ENCODE data around the gene PRKG1.
"Not testable (repeated sequence)": the region's sequence is repeated elsewhere in the genome, so short reads cannot be mapped to it uniquely, and the experiment has no call there.

PRKG1 gene

DNA sequence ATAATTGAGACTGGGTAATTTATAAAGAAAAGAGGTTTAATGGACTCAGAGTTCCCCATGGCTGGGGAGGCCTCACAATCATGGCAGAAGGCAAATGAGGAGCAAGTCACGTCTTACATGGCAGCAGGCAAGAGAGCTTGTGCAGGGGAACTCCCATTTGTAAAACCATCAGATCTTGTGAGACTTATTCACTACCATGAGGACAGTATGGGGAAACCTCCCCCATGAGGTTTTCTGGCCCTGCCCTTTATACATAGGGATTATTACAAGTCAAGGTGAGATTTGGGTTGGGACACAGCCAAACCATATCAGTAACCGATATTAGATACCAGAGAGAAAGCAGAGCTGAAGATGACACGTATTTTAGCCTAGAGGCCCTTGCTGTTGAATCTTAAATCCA lies 267.5 kb downstream of the PRKG1 start:
- not testable (repeated sequence) for DNase-seq

DNA sequence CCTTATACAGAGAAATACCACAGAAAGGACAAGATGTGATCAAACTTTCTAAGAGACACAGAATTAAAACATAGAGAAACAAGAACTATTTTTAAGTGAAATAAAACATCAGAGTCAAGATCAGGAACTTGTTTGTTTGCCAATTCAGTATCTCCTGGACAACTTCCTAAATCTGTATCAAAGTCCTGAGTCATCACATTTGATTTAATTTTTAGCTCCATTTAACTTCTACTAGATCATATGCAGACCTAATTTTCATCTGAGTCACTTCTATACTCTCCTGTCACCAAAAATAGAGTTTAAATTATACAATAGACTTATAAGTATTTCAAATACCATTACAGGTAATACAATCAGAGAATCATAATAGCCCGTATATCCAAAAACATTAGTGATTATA lies 268.1 kb downstream of the PRKG1 start:
- no peak for DNase-seq

GRCh38 chr10:51343391-51343790 lies 269.1 kb downstream of the PRKG1 start:
- no peak for DNase-seq

DNA sequence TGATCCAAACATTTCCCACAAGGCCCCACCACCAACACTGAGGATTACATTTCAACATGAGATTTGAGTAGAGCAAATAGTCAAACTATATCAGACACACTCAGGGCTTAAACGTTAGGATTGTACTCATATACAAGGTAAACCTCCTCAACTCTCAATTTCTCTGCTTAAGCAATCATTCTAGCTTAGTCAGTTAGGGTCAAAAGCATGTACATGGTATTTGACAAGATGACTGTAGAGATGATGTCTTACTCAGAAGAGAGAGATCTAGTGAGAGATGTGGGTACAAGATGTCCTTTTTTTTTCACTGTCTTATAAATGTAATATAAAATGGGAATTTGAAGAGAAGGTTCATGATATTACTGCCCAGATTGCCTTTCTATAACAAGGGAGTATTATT lies 270.1 kb downstream of the PRKG1 start:
- no peak for DNase-seq

GRCh38 chr10:51348622-51349021 lies 274.3 kb downstream of the PRKG1 start:
- no peak for DNase-seq

GRCh38 chr10:51357170-51357569 lies 282.9 kb downstream of the PRKG1 start:
- no peak for DNase-seq

DNA sequence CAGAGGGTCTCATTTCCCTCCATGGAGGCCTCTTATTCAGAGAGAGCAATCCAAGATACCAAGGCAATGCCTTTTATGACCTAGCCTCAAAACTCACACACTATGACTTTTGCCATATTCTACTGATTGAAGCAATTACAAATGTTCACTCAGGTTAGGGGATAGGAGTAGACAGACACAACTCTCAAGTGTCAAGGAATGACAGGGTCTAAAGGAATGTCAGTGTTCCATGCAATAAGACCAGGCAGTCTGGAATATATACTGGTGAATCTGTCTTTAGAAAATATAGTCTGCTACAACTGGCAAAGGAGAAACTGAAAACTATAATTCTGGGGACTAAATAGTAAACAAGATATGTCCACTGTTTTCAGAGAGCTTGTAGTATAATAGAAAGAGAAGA lies 283.9 kb downstream of the PRKG1 start:
- no peak for DNase-seq

DNA sequence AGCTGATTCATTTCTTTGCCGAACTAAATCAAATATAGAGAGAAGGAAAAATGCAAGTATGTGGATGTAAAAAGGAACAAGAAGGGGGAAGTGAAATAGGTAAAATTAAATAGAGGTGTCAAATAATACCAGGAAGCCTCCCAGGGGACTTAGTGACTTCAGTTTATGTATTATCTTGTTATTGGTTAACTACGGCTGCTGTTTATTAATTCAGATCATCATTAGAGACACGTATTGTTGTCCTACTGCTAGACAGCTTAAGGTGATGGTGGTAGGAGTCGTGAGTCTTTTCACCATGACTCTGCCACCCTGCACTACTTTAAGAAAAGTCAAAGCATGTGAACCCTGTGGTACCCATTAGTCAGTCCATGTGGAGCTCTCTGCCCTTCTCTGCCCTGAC lies 289.1 kb downstream of the PRKG1 start:
- no peak for DNase-seq

GRCh38 chr10:51364674-51365073 lies 290.4 kb downstream of the PRKG1 start:
- no peak for DNase-seq

DNA sequence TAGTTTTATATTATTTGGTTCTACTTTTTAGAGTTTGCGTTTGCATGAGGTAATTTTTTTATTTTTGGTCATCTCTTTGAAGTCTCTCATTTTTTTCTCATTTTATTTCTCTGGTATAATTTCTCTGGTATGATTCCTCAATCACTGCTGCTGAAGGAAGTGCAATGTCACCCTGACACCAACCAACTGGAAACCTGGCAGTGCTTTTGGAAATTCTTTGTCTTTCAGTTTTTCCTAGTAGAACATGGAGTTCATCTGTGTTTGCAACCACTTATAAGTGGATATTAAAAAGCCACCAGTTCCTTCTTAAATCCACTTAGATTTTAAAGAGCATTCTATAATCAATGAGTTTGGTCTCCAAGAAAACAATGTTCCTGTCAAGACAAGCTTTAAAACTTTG lies 291.8 kb downstream of the PRKG1 start:
- no peak for DNase-seq

GRCh38 chr10:51367127-51367526 lies 292.8 kb downstream of the PRKG1 start:
- no peak for DNase-seq

- no peak for DNase-seq
Measured at GRCh38 chr10:51367694-51368093, 293.4 kb downstream of the PRKG1 start.

DNA sequence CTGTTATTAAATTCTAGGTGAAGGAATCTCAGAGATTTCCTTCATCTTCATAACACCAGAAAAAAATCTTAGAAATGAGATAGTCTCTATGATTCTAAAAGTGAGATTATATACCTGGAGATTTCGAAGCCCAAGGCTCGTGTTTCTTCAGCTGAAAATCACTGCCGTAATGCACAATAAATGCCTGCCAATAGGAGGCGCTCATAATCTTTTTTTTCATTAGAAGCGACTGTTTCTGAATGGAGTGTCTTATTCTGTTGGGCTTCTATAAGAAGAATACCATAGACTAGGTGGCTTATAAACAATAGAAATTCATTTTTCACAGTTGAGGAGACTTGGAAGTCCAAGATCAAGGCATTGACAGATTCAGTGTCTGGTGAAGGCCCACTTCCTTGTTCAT lies 294.7 kb downstream of the PRKG1 start:
- no peak for DNase-seq

- no peak for DNase-seq
Measured at GRCh38 chr10:51369903-51370302, 295.6 kb downstream of the PRKG1 start.

DNA sequence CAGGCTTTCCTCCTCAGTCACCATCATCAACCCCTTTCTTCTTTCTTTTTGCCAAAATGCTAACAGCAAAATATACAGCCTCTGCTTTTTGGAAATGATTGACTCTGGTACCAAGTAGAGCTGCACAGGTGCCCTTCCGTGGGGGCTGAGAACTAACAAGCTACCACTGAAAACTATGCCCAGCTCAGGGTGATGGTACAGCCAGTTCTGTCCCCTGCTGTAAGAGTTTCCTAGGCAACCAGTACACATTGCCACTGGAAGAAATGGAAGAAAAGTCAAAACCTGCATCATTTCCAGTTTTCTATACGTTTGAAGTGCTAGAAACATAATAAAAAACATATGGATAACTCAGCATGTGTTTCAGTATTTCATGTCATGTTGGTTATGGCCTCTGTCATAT lies 297.5 kb downstream of the PRKG1 start:
- no peak for DNase-seq

- no peak for DNase-seq
Measured at GRCh38 chr10:51375790-51376189, 301.5 kb downstream of the PRKG1 start.

DNA sequence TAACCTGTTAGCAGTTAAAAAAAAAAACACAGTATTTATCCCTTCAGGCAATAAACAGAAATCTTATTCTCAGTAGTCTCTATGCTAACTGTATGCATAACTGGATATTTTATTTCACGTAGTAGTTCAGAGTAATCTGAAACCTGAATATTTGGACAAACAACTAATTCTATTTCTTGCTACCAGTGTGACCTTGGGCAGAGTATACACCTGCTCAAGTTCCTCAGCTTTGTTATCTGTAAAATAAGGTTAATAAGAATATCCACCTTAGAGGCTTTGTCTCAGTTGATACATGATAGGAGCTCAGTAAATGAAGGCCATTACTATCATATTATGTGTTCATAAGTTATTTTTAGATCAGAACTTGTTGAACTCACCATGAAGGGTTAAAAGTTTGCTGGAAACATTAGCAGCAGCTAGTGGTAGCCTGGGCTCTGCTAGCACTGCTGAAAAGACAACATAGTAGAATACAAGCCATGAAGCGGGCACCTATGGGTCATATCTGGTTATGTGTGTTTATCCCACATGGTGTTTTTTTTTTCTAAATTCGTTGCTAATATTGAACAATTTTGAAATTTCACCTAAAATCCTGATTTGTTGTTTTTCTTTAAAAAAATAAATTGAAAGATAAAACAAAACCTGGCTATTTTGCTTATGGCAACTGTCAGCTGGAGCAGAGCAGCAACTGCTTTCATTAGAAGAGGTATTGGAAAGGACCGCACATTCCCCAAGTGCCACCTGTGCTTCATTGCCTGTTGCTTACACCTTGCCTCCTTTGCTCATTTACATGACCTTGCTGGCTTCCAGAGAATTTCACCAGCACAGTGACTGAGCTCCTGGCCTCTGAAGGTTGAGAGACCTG lies 303.0 kb downstream of the PRKG1 start:
- DNase-seq = no peak

- no peak for DNase-seq
Measured at GRCh38 chr10:51377932-51378599, 303.8 kb downstream of the PRKG1 start.

DNA sequence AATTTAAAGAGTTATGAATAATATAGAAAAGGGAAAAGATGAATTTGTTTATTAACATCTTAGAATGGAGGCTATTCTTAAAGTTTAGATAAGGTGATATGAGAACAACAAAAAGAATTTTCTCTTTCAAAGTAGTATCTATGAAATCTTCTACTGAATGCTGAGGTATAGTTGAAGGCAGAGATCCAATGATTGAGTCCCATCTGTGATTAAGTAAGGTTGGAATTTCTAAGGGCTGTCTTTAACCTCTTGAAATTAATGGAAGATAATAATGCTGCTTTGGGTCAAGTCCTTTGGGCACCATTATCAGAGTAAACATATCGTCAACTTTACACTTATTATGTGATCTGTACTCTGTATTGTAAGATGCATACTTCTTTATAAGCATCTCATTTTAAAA lies 307.9 kb downstream of the PRKG1 start:
- no peak for DNase-seq

DNA sequence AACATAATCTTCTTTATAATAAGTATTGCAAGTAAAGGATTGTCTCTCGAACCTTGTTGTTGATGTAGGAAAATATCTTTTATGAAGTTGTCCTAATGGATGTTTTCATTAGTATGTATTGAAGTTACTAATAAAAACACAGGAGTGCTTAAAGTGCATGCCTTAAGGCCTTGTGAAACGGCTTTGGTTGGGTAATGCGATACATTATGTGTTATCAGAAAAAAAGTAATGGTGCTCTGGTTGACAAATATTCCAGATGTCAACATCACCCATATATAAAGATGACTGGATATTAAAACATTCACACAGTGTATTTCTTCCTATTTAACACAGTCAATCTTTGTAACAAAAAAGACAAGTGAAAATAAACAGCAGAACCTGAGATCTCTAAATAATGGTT lies 310.7 kb downstream of the PRKG1 start:
- DNase-seq = no peak

GRCh38 chr10:51386248-51386885 lies 312.1 kb downstream of the PRKG1 start:
- DNase-seq = no peak

GRCh38 chr10:51389415-51390321 lies 315.4 kb downstream of the PRKG1 start:
- peak in 1 of 2 experiments; percentile 60 for DNase-seq

GRCh38 chr10:51393006-51393405 lies 318.7 kb downstream of the PRKG1 start:
- not testable (repeated sequence) for DNase-seq

Data from NCI-H446 (cell line).